ENCODE data around the gene SPINT1. TPM values are rescaled to one million over a fixed set of nuclear protein-coding genes. Genes with fewer than 3 reads are reported as not detected.

The SPINT1 gene
- total and polyA plus RNA-seq, 2 of the 13 experiments (the other 11 are each of a cell fraction or from before 2014, with no cell fraction given) = 0.49 to 2.5 TPM

DNA sequence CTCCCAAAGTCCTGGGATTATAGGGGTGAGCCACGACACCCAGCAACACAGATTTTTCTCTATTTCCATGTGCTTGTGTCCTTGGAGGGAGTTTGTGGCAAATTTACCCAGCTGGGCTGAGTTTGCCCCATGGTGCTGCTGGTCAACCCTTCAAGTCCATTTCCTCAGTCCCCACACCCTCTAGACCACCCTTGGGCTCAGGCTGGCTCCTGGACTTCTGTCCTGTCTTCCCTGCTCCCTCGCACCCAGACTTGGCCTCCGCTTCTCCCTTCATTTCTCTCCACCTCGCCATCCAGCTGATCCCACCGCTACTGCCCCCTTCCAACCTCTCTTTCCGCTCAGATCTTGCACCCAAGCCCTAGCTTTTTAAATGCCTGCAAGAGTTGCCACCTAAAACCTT lies 37.5 kb downstream of the SPINT1 start (continued):
- TF ChIP-seq ZNF660 (CRISPR knock-in tag; IDR thresholded peaks at IDR 0.05; ENCODE audit: borderline replicate concordance, low read depth) (no peak), ZNF670 (CRISPR knock-in tag; IDR thresholded peaks at IDR 0.05; ENCODE audit: borderline replicate concordance) (no peak), MIER3 (CRISPR knock-in tag; IDR thresholded peaks at IDR 0.05; ENCODE audit: borderline replicate concordance) (no peak), ZNF556 (CRISPR knock-in tag; IDR thresholded peaks at IDR 0.05; ENCODE audit: borderline replicate concordance) (no peak), PHF5A (CRISPR knock-in tag; IDR thresholded peaks at IDR 0.05; ENCODE audit: low read depth, unreplicated experiment) (no peak), TMF1 (CRISPR knock-in tag; IDR thresholded peaks at IDR 0.05; ENCODE audit: low read depth) (no peak), SP5 (CRISPR knock-in tag; IDR thresholded peaks at IDR 0.05; ENCODE audit: borderline replicate concordance, low read depth) (no peak), ZKSCAN8 (CRISPR knock-in tag; IDR thresholded peaks at IDR 0.05; ENCODE audit: borderline replicate concordance) (no peak), ZNF691 (CRISPR knock-in tag; IDR thresholded peaks at IDR 0.05; ENCODE audit: borderline replicate concordance, low read depth) (no peak)

DNA sequence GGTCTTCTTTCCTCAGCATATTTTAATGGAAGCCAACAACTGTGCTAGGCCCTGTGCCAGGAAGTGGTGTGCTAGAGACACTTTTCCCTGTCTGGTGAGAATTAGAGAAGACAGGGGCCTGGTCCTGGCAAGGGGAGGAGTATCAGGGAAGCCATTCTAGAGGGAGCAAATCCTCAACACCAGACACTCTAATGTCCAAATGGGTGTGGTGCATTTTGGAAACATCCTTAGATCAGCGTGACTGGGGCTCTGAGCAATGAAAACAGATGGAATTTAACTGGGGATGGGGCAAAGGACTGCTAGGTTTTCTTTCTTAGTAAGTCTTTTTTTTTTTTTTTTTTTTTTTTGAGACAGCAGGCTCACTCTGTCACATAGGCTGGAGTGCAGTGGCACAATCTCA lies 42.7 kb downstream of the SPINT1 start:
- Histone ChIP-seq H4K20me1 (ENCODE audit: insufficient read depth, low read length) (no peaks in the 10 kb centered on the region), H2AFZ (ENCODE audit: low read length) (no peak overlapping the region), H3K36me3 (replicated peaks in 1 of 2; ENCODE audit: control insufficient read depth in 1 of 2, insufficient read depth in 2 of 2, low read length in 2 of 2) (no peaks in the 10 kb centered on the region), H3K79me2 (ENCODE audit: insufficient read depth, low read length) (no peaks in the 10 kb centered on the region), H3K27ac (ENCODE audit: extremely low read length, insufficient read depth, low read length) (no peak overlapping the region), H3K4me2 (ENCODE audit: low read depth, low read length) (no peak overlapping the region), H3K9ac (ENCODE audit: insufficient read depth, low read depth, low read length) (no peak overlapping the region), H3K9me3 (ENCODE audit: low read length) (no peaks in the 10 kb centered on the region), H3K4me1 (ENCODE audit: insufficient read depth, low read length) (peaks cover 2% of the 10 kb centered on the region; the same call in 1 of the 2 replicates), H3K27me3 (ENCODE audit: control insufficient read depth in 1 of 2, insufficient read depth in 2 of 2, low read length in 2 of 2) (no peaks in the 10 kb centered on the region; a peak in 1 of 5 replicates), H3K4me3 (replicated peaks in 1 of 3; ENCODE audit: insufficient read depth in 1 of 3, low read depth in 2 of 3, low read length in 3 of 3) (no peak overlapping the region)
- FAIRE-seq = no peak
- no peak for DNase-seq (ENCODE audit: low spot score)
- in situ Hi-C loops (cut with HindIII; ENCODE audit: extremely low pct_ligation_motif_present, low pct_unique_long_range_greater_than_20kb) (no loop called here), intact Hi-C loops (cut with micrococcal nuclease; ENCODE audit: unreplicated experiment) (no loop called here)
- 13% methylated on average over 1 of the region's 1 CpG for WGBS (ENCODE audit: low lambda C conversion rate)
- no peak for ATAC-seq
- BruUV-seq (replicated peaks) = no TSS peak
- CTCF ChIA-PET (ENCODE audit: low intra/inter-chr PET ratio, low total read pairs) = no interaction called here
- POLR2A ChIA-PET = no interaction called here
- no peak for TF ChIP-seq UBTF (CRISPR knock-in tag; IDR thresholded peaks at IDR 0.05)
- TF ChIP-seq, protein P1, sequence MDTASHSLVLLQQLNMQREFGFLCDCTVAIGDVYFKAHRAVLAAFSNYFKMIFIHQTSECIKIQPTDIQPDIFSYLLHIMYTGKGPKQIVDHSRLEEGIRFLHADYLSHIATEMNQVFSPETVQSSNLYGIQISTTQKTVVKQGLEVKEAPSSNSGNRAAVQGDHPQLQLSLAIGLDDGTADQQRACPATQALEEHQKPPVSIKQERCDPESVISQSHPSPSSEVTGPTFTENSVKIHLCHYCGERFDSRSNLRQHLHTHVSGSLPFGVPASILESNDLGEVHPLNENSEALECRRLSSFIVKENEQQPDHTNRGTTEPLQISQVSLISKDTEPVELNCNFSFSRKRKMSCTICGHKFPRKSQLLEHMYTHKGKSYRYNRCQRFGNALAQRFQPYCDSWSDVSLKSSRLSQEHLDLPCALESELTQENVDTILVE (CRISPR knock-in tag; IDR thresholded peaks at IDR 0.05) = no peak
- no peak for TF ChIP-seq MLLT10 (CRISPR knock-in tag; IDR thresholded peaks at IDR 0.05)
- TF ChIP-seq, protein P2, sequence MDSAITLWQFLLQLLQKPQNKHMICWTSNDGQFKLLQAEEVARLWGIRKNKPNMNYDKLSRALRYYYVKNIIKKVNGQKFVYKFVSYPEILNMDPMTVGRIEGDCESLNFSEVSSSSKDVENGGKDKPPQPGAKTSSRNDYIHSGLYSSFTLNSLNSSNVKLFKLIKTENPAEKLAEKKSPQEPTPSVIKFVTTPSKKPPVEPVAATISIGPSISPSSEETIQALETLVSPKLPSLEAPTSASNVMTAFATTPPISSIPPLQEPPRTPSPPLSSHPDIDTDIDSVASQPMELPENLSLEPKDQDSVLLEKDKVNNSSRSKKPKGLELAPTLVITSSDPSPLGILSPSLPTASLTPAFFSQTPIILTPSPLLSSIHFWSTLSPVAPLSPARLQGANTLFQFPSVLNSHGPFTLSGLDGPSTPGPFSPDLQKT (CRISPR knock-in tag; IDR thresholded peaks at IDR 0.05; ENCODE audit: borderline replicate concordance) = no peak
- no peak for TF ChIP-seq BRF2 (CRISPR knock-in tag; IDR thresholded peaks at IDR 0.05)
- no peak for TF ChIP-seq ZNF224 (CRISPR knock-in tag; IDR thresholded peaks at IDR 0.05)
- TF ChIP-seq TFDP2 (CRISPR knock-in tag; IDR thresholded peaks at IDR 0.05) = no peak
